ENCODE measurements around the gene ORC3.

ORC3 gene

GRCh38 chr6:87628424-87628823 is 38.5 kb downstream of the ORC3 start:
- TF ChIP-seq SPI1 (IDR thresholded peaks at IDR 0.05; ENCODE audit: low read depth, low read length) (peak; percentile 90), POLR2A (IDR thresholded peaks at IDR 0.05; ENCODE audit: low read depth, low read length) (no peak)
- peak; percentile 88 for FAIRE-seq
- peak; percentile 14 for DNase-seq (ENCODE audit: insufficient read length, low spot score)

- FAIRE-seq (peak; percentile 35), DNase-seq (ENCODE audit: insufficient read length, low spot score) (no peak)
- TF ChIP-seq POLR2AphosphoS5 (IDR thresholded peaks at IDR 0.05; ENCODE audit: low read depth, low read length) (no peak), TAF1 (IDR thresholded peaks at IDR 0.05; ENCODE audit: low read depth, low read length) (no peak), POU2F2 (IDR thresholded peaks at IDR 0.05; ENCODE audit: low read depth, low read length) (no peak), POLR2A (IDR thresholded peaks at IDR 0.05; ENCODE audit: low read depth, low read length) (no peak), PAX5 (IDR thresholded peaks at IDR 0.05; ENCODE audit: insufficient read depth, low read length, severe bottlenecking) (no peak), SPI1 (IDR thresholded peaks at IDR 0.05; ENCODE audit: low read depth, low read length) (no peak)
Measured at GRCh38 chr6:87628881-87629280, 38.9 kb downstream of the ORC3 start.

GRCh38 chr6:87630746-87631145 is 40.8 kb downstream of the ORC3 start:
- FAIRE-seq (no peak), DNase-seq (ENCODE audit: insufficient read length, low spot score) (no peak)
- TF ChIP-seq POLR2AphosphoS5 (IDR thresholded peaks at IDR 0.05; ENCODE audit: low read depth, low read length) (no peak), PAX5 (IDR thresholded peaks at IDR 0.05; ENCODE audit: insufficient read depth, low read length, severe bottlenecking) (no peak), POLR2A (IDR thresholded peaks at IDR 0.05; ENCODE audit: low read depth, low read length) (no peak), SPI1 (IDR thresholded peaks at IDR 0.05; ENCODE audit: low read depth, low read length) (no peak)

- TF ChIP-seq PAX5 (IDR thresholded peaks at IDR 0.05; ENCODE audit: insufficient read depth, low read length, severe bottlenecking) (no peak), POU2F2 (IDR thresholded peaks at IDR 0.05; ENCODE audit: low read depth, low read length) (no peak), POLR2AphosphoS5 (IDR thresholded peaks at IDR 0.05; ENCODE audit: low read depth, low read length) (no peak), TAF1 (IDR thresholded peaks at IDR 0.05; ENCODE audit: low read depth, low read length) (no peak), POLR2A (IDR thresholded peaks at IDR 0.05; ENCODE audit: low read depth, low read length) (no peak), SPI1 (IDR thresholded peaks at IDR 0.05; ENCODE audit: low read depth, low read length) (no peak)
- FAIRE-seq: no peak
- DNase-seq (ENCODE audit: insufficient read length, low spot score): no peak
Measured at GRCh38 chr6:87633851-87634250, 43.9 kb downstream of the ORC3 start.

- no peak for DNase-seq (ENCODE audit: insufficient read length, low spot score)
- TF ChIP-seq POLR2A (IDR thresholded peaks at IDR 0.05; ENCODE audit: low read depth, low read length) (no peak), SPI1 (IDR thresholded peaks at IDR 0.05; ENCODE audit: low read depth, low read length) (no peak), PAX5 (IDR thresholded peaks at IDR 0.05; ENCODE audit: insufficient read depth, low read length, severe bottlenecking) (no peak), POU2F2 (IDR thresholded peaks at IDR 0.05; ENCODE audit: low read depth, low read length) (no peak), TAF1 (IDR thresholded peaks at IDR 0.05; ENCODE audit: low read depth, low read length) (no peak), POLR2AphosphoS5 (IDR thresholded peaks at IDR 0.05; ENCODE audit: low read depth, low read length) (no peak)
- FAIRE-seq: no peak
Measured at GRCh38 chr6:87636315-87636714, 46.4 kb downstream of the ORC3 start.

GRCh38 chr6:87637106-87637505 is 47.2 kb downstream of the ORC3 start:
- no peak for FAIRE-seq
- DNase-seq (ENCODE audit: insufficient read length, low spot score): no peak
- TF ChIP-seq POLR2A (IDR thresholded peaks at IDR 0.05; ENCODE audit: low read depth, low read length) (no peak), TAF1 (IDR thresholded peaks at IDR 0.05; ENCODE audit: low read depth, low read length) (no peak), PAX5 (IDR thresholded peaks at IDR 0.05; ENCODE audit: insufficient read depth, low read length, severe bottlenecking) (no peak), SPI1 (IDR thresholded peaks at IDR 0.05; ENCODE audit: low read depth, low read length) (no peak), POLR2AphosphoS5 (IDR thresholded peaks at IDR 0.05; ENCODE audit: low read depth, low read length) (no peak), POU2F2 (IDR thresholded peaks at IDR 0.05; ENCODE audit: low read depth, low read length) (no peak)

- DNase-seq (ENCODE audit: insufficient read length, low spot score) (no peak), FAIRE-seq (no peak)
- TF ChIP-seq TAF1 (IDR thresholded peaks at IDR 0.05; ENCODE audit: low read depth, low read length): no peak
- TF ChIP-seq POLR2A (IDR thresholded peaks at IDR 0.05; ENCODE audit: low read depth, low read length): no peak
- no peak for TF ChIP-seq POLR2AphosphoS5 (IDR thresholded peaks at IDR 0.05; ENCODE audit: low read depth, low read length)
- no peak for TF ChIP-seq SPI1 (IDR thresholded peaks at IDR 0.05; ENCODE audit: low read depth, low read length)
- TF ChIP-seq PAX5 (IDR thresholded peaks at IDR 0.05; ENCODE audit: insufficient read depth, low read length, severe bottlenecking): no peak
- no peak for TF ChIP-seq POU2F2 (IDR thresholded peaks at IDR 0.05; ENCODE audit: low read depth, low read length)
Measured at GRCh38 chr6:87639373-87639772, 49.4 kb downstream of the ORC3 start.

- FAIRE-seq (no peak), DNase-seq (ENCODE audit: insufficient read length, low spot score) (no peak)
- TF ChIP-seq SPI1 (IDR thresholded peaks at IDR 0.05; ENCODE audit: low read depth, low read length) (no peak), POLR2A (IDR thresholded peaks at IDR 0.05; ENCODE audit: low read depth, low read length) (no peak), PAX5 (IDR thresholded peaks at IDR 0.05; ENCODE audit: insufficient read depth, low read length, severe bottlenecking) (no peak), TAF1 (IDR thresholded peaks at IDR 0.05; ENCODE audit: low read depth, low read length) (no peak), POU2F2 (IDR thresholded peaks at IDR 0.05; ENCODE audit: low read depth, low read length) (no peak), POLR2AphosphoS5 (IDR thresholded peaks at IDR 0.05; ENCODE audit: low read depth, low read length) (no peak)
Measured at GRCh38 chr6:87641065-87641692, 51.2 kb downstream of the ORC3 start.

- no peak for TF ChIP-seq PAX5 (IDR thresholded peaks at IDR 0.05; ENCODE audit: insufficient read depth, low read length, severe bottlenecking)
- FAIRE-seq (no peak), DNase-seq (ENCODE audit: insufficient read length, low spot score) (peak; percentile 8)
Measured at GRCh38 chr6:87645080-87645479, 55.1 kb downstream of the ORC3 start.

- DNase-seq (ENCODE audit: insufficient read length, low spot score) (no peak), FAIRE-seq (no peak)
- TF ChIP-seq POLR2AphosphoS5 (IDR thresholded peaks at IDR 0.05; ENCODE audit: low read depth, low read length): no peak
- no peak for TF ChIP-seq SPI1 (IDR thresholded peaks at IDR 0.05; ENCODE audit: low read depth, low read length)
- TF ChIP-seq TAF1 (IDR thresholded peaks at IDR 0.05; ENCODE audit: low read depth, low read length): no peak
- no peak for TF ChIP-seq PAX5 (IDR thresholded peaks at IDR 0.05; ENCODE audit: insufficient read depth, low read length, severe bottlenecking)
Measured at GRCh38 chr6:87653074-87653962, 63.4 kb downstream of the ORC3 start.
